Smooth muscle cell of the pulmonary artery (primary cell): Measurements from ENCODE around the gene FBH1. TPM values are rescaled to one million over a fixed set of nuclear protein-coding genes. Genes with fewer than 3 reads are reported as not detected.

Experiments used
- total RNA-seq: library from RNA; depleted of rRNA; stranded (reverse); fragments of >200 nt; gene quantifications from 2 replicates; pipeline ENCODE4 v1.2.3, GENCODE V29; 2014

Gene FBH1
- total RNA-seq, result 99.9 and 103 TPM in 2 replicates

DNA sequence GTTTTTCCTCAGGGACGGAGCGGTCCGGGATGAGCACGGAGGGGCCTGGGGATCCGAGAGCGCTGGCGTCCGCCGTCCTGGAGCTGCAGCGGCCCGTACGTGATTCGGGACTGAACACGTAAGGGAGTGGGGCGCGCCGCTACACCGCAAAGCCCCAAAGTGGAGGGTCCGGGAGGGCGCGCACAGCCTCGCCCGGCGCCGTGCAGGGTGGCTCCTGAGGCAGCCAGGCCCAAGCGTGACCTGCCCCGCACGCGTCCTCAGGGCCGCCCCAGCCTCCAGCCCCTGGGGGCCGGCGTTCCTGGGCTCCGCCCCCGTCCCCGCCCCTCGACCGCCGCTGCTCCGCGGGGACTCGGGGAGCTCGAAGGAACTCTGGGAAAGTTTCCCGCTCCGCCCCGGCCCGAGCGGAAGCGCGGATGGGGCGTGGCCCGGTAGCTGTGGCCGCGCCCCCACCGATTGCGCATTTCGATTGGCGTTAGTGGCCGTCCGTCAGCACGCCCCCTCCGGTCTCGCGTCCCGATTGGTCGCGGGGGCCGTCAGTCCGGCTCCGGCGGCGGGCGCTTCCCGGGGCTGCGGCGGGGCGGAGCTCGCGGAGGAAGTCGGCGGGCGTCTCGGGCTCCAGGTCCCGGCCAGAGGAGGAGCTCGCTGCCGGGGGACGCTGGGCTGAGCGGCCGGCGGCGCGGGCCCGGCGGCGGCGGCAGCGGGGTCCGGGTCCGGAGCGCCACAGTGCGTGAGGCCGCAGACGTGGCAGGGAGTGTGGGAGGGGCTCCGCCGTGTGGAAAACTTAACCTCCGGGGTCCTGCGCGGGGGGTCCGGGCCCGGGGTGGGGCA lies at the start of gene FBH1, which contains the start of gene ANKRD16:
FBH1 (plus strand) TSS at position 620 of the 828 bp plus-strand sequence; CDS start at position 723, 103 bp downstream.
ANKRD16 (minus strand) TSS at position 270 of the 828 bp plus-strand sequence. CDS start 539 bp downstream, outside the sequence.

GRCh38 chr10:5977471-5978229 lies 87.6 kb downstream of the FBH1 start, which contains the start of gene IL15RA:
Gene IL15RA (minus strand): TSS chr10:5977543. CDS start chr10:5977492, 51 bp downstream.

Other genes with a start within 250 kb of the FBH1 start
- gene ASB13, start 223.6 kb upstream of the FBH1 start, total RNA-seq, result 7.6 and 14.5 TPM in 2 replicates
- gene TASOR2, start 205.4 kb upstream of the FBH1 start, total RNA-seq, result 76.9 and 80.9 TPM in 2 replicates
- 336 and 343 TPM in 2 replicates for gene GDI2, start 76.8 kb upstream of the FBH1 start, total RNA-seq
- 8.2 and 14.1 TPM in 2 replicates for gene ANKRD16, start 350 bp upstream of the FBH1 start, total RNA-seq
- 3.9 and 5.0 TPM in 2 replicates for gene IL15RA, start 87.3 kb downstream of the FBH1 start, total RNA-seq
- not detected in 2 replicates for gene IL2RA, start 172.1 kb downstream of the FBH1 start, total RNA-seq
- gene RBM17, start 198.8 kb downstream of the FBH1 start, total RNA-seq, result 25.6 and 37.1 TPM in 2 replicates